Right atrium auricular region (tissue), 2 donors: ENCODE results near the gene SCP2. TPM values are rescaled to one million over a fixed set of nuclear protein-coding genes. Genes with fewer than 3 reads are reported as not detected.
A peak's percentile ranks its signal among the peaks of the same experiment; 100 is the strongest.

Source experiments
- DNase-seq: peaks from one replicate; pipeline ENCODE4 v3.0.0-alpha.2; 2019; ENCODE audit warnings: low spot score
- H3K27ac ChIP-seq, 2 donors: fragments of 200-600 bp; sonication (generic); 1 replicate in 1 of 2; 2 replicates in 1 of 2; pipeline ENCODE4 v1.5.1; 2016 to 2019
- H3K27me3 ChIP-seq, 2 donors: fragments of 200-600 bp; sonication (generic); one replicate each; pipeline versions ENCODE4 v1.5.1 to v1.6.0; 2017 to 2019
- H3K36me3 ChIP-seq: fragments of 200-600 bp; sonication (generic); one replicate; pipeline ENCODE4 v1.5.1; 2016
- H3K4me1 ChIP-seq, 2 donors: fragments of 200-600 bp; sonication (generic); one replicate each; pipeline versions ENCODE4 v1.5.1 to v1.6.0; 2017 to 2019
- H3K4me3 ChIP-seq, 2 donors: fragments of 200-600 bp; sonication (generic); 1 replicate in 1 of 2; 2 replicates in 1 of 2; pipeline ENCODE4 v1.5.1; 2017 to 2019; ENCODE audit warnings: mild to moderate bottlenecking in 1 of 2, moderate library complexity in 1 of 2
- H3K9me3 ChIP-seq, 2 donors: fragments of 200-600 bp; sonication (generic); one replicate each; pipeline ENCODE4 v1.5.1; 2019
- total RNA-seq, 2 donors: library from RNA; depleted of rRNA; stranded (reverse); fragments of >200 nt; gene quantifications; one replicate each; pipeline ENCODE4 v1.1.0, GENCODE V29; 2016
- TF ChIP-seq, protein P1 (sequence below), 2 donors: fragments of 200-600 bp; sonication (generic); IDR thresholded peaks; one replicate each; pipeline ENCODE4 v1.5.1; 2019; ENCODE audit warnings: antibody characterized with exemption in 2 of 2

Gene SCP2
- total RNA-seq, 2 donors from 2014 or later, result 67.1 to 163 TPM

DNA sequence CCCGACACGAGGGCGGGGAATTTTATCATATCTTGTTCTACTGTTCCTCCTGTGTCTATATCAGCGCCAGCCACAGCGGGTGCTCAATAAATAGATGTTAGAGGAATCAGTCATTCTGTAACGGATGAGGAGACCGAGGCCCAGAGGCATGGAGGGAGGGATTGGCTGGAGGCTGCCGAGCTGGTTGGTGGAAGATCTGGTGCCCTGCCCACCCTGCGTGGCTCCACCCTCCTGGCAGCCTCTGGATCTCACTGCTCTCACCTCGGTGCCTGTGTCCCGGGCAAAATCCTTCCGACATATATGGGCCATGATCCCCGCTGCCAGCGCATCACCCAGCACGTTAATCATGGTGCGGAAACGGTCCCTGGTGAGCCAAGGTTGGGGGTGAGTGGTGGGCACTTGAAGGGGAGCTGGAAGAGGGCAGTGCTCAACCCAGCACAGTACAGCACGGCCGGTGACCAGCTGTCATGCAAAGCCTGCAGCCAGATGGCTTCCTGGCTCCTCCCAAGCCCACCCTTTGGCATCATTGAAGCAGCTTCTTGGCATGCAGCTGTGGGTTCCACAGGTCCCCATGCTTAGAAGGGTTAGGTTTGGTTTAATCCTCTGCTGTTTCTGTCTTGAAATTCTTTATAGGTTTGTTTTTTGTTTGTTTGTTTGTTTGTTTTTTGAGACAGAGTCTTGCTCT is 161.7 kb downstream of the SCP2 start:
- TF ChIP-seq, protein P1, sequence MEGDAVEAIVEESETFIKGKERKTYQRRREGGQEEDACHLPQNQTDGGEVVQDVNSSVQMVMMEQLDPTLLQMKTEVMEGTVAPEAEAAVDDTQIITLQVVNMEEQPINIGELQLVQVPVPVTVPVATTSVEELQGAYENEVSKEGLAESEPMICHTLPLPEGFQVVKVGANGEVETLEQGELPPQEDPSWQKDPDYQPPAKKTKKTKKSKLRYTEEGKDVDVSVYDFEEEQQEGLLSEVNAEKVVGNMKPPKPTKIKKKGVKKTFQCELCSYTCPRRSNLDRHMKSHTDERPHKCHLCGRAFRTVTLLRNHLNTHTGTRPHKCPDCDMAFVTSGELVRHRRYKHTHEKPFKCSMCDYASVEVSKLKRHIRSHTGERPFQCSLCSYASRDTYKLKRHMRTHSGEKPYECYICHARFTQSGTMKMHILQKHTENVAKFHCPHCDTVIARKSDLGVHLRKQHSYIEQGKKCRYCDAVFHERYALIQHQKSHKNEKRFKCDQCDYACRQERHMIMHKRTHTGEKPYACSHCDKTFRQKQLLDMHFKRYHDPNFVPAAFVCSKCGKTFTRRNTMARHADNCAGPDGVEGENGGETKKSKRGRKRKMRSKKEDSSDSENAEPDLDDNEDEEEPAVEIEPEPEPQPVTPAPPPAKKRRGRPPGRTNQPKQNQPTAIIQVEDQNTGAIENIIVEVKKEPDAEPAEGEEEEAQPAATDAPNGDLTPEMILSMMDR (IDR thresholded peaks at IDR 0.05), result no peak
- no peaks in the 10 kb centered on the region for H3K9me3 ChIP-seq
- H3K36me3 ChIP-seq, result no peaks in the 10 kb centered on the region
- H3K4me1 ChIP-seq, result peaks cover 0 to 27% of the 10 kb centered on the region in 2 donors
- no peaks in the 10 kb centered on the region for H3K27me3 ChIP-seq
- H3K4me3 ChIP-seq, result no peak overlapping the region
- DNase-seq, result no peak
- H3K27ac ChIP-seq, result no peak overlapping the region

DNA sequence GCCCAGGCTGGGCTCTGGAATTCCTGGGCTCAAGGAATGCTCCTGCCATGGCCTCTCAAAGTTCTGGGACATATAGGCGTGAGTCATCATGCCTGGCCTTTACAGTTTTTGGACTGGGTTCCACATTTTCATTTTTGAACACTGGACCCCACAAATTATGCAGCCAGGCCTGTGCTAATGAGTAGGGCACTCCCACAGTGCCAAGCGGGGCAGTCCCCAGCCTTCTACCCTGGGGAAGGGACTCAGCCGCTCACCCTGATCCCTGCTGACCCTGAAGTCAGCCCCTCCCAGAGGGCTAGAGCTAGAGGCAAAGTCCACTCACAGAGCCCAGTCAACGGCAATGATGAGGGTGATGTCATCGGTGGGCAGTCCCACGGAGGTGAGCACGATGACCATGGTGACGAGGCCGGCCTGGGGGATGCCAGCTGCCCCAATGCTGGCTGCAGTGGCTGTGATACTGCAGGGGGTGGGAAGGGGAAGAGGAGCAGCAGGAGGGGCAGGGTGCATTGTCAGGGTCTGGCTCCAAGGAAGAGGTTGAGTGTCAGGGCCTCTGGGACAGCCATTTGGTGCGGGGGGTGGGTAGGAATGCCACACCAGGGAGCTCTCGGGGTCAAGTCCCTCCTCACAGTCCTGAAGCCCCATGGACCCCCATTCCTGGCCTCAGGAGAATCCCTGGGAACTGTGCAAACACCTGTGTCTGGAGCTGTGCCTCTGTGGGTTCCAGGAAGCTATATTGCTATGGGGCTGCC is 162.6 kb downstream of the SCP2 start:
- Histone ChIP-seq H3K4me3 (no peak overlapping the region), H3K27ac (no peak overlapping the region)

DNA sequence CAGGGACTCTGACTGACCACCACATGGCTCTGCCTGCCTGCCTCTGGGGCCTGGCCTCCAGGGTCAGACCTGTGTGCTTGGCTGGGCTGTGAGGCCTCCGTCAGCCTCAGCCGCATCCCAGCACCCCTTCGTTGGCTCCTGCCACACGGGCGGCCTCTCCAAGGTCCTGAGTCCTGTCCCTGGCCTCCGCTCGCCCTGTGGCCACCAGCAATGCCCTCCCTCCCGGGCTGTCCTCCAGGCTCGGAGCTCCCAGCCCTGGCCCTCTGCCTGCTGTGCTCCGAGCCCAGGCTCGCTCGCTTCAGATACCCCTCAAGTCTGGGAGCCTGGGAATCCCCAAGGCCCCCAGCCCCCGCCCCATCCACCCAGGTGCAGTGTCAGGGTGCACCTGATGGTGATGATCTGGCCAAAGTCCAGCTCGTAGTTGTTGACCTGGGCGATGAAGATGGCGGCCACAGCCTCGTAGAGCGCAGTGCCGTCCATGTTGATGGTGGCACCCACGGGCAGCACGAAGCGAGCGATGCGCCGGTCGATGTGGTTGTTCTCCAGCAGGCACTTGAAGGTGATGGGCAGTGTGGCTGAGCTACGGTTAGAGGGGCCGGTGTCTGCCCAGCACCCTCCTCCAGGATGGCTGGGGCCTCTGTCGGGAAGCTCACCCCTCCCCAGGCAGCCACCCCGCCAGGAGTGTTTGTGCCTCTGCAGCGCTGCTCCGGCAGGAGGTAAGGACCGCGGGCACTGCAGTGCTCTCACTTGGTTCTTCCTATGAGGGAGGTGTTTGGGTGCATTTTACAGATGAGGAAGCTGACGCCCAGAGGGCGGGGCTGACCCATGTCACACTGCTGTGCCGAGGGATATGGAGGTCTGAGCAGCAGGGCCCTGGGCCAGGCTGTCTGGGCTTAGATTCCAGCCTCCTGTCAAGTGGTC is 163.4 kb downstream of the SCP2 start:
- peak; percentile 71 for DNase-seq
- H3K4me3 ChIP-seq, result no peak overlapping the region
- TF ChIP-seq, protein P1 (IDR thresholded peaks at IDR 0.05), result no peak

More for the DNA sequence above, 162.6 kb downstream of the SCP2 start:
- TF ChIP-seq, protein P1 (IDR thresholded peaks at IDR 0.05), result no peak
- Histone ChIP-seq H3K9me3 (no peaks in the 10 kb centered on the region), H3K36me3 (no peaks in the 10 kb centered on the region), H3K27me3 (no peaks in the 10 kb centered on the region), H3K4me1 (peaks cover 0 to 27% of the 10 kb centered on the region in 2 donors)
- DNase-seq, result no peak

DNA sequence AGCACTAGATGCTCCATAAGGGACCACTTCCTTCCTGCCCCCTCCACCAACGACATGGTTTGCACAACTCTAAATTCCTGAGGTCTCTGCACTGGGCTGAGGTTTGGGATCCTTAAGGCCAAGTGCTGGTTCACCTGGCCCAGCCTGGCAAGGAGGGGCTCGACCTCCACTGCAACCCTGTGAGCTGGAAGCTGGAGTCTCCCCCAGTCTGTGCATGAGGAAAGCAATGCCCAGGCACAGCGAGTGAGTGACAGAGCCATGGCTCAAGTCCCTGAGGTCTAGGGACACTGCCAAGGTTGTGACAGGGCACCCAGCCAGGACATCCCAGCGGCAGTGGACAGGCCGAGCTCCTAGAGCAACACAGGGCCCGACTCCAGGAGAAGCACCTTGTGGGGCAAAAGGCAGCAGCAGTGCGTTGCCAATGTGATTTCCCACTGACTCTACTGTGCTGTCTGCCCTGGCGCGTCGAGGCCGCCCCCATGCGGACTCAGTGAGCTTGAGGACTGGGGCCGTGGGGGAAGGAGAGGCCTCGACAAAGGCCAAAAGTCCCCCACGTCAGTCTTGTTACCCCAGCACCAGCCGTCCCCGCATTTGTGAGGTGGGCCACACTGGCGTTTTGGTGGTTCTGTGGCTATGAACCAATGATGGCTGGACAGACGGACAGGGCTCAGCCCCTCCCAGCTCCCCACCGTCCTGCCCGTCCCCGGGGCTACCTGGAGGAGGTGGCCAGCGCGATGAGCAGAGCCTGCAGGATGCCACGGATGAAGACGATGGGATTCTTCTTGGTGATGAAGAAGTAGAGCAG is 165.0 kb downstream of the SCP2 start:
- TF ChIP-seq, protein P1 (IDR thresholded peaks at IDR 0.05), result peak in 1 of 2 donors; percentile 52
- Histone ChIP-seq H3K27me3 (no peaks in the 10 kb centered on the region), H3K4me1 (peaks cover 0 to 27% of the 10 kb centered on the region in 2 donors), H3K4me3 (no peak overlapping the region), H3K36me3 (no peaks in the 10 kb centered on the region), H3K9me3 (no peaks in the 10 kb centered on the region), H3K27ac (no peak overlapping the region)
- DNase-seq, result no peak

More for the DNA sequence above, 163.4 kb downstream of the SCP2 start:
- H3K36me3 ChIP-seq, result no peaks in the 10 kb centered on the region
- H3K27ac ChIP-seq, result no peak overlapping the region
- no peaks in the 10 kb centered on the region for H3K9me3 ChIP-seq
- no peaks in the 10 kb centered on the region for H3K27me3 ChIP-seq
- H3K4me1 ChIP-seq, result peaks cover 0 to 27% of the 10 kb centered on the region in 2 donors
